Central memory CD8-positive, alpha-beta T cell (primary cell): ENCODE data around the gene RNF223.
A peak's percentile ranks its signal among the peaks of the same experiment; 100 is the strongest.

Experiments used
- ATAC-seq: fragments of 150-1000 bp; cut with Tn5 transposase; replicated peaks from 2 replicates; pipeline ENCODE4 v1.10.0; 2022; ENCODE audit warnings: mild to moderate bottlenecking, moderate FRiP score, moderate number of reproducible peaks; ENCODE audit not compliant: poor library complexity, severe bottlenecking; ENCODE audit errors: extremely low read depth
- DNase-seq, 2 donors: peaks; one replicate each; pipeline ENCODE4 v3.0.0; 2021; ENCODE audit warnings: low spot score in 2 of 2
- H3K27ac Mint-ChIP-seq: one replicate; pipeline ENCODE4 v1.8.0; 2022; ENCODE audit warnings: low read depth, mild to moderate bottlenecking, moderate library complexity, mixed read lengths
- H3K27me3 Mint-ChIP-seq: one replicate; pipeline ENCODE4 v1.8.0; 2022; ENCODE audit warnings: mixed read lengths
- H3K36me3 Mint-ChIP-seq: one replicate; pipeline ENCODE4 v1.8.0; 2022; ENCODE audit warnings: mild to moderate bottlenecking, moderate library complexity, mixed read lengths; ENCODE audit not compliant: insufficient read depth
- H3K4me1 Mint-ChIP-seq: one replicate; pipeline ENCODE4 v1.8.0; 2022; ENCODE audit warnings: mixed read lengths
- H3K4me3 Mint-ChIP-seq: one replicate; pipeline ENCODE4 v1.8.0; 2022; ENCODE audit warnings: mild to moderate bottlenecking, moderate library complexity, mixed read lengths
- H3K9me3 Mint-ChIP-seq: one replicate; pipeline ENCODE4 v1.8.0; 2022; ENCODE audit warnings: mixed read lengths

Gene RNF223

DNA sequence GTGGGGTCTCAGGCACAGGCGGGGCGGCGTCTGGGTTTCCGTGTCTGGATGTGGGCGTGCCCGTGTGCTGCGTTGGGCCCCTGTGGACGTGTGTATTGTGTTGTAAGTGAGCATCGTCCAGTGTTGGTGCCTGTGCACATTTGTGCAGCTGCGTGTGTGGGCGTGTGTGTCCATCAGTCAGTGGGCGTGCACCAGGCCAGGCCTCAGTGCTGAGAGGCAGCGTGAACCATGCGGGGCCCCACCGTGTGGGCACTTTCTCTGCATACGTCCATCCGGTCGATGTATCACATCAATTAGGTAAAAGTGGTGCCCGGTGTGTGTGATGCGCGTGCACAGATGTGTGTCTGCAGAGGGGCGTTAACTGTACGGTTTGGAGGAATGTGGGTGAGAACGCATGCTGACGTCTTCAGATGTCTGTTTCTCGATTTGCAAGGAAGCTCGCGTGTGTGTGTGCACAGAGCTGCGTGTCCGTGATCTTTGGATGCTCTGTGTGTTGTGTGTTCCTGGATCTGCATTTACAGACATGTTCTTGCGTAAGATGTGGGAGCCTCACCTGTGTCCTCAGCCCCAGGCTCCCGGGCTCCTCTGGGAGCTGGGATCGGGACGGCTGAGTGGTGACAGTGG is 29.5 kb downstream of the RNF223 start:
- Mint-ChIP-seq H3K36me3 (peaks cover 4% of the 10 kb centered on the region), H3K4me1 (peaks cover 5% of the 10 kb centered on the region), H3K27ac (peak overlapping the region; percentile 70), H3K9me3 (peaks cover 4% of the 10 kb centered on the region), H3K27me3 (no peaks in the 10 kb centered on the region), H3K4me3 (no peak overlapping the region)
- ATAC-seq = no peak
- no peak for DNase-seq

DNA sequence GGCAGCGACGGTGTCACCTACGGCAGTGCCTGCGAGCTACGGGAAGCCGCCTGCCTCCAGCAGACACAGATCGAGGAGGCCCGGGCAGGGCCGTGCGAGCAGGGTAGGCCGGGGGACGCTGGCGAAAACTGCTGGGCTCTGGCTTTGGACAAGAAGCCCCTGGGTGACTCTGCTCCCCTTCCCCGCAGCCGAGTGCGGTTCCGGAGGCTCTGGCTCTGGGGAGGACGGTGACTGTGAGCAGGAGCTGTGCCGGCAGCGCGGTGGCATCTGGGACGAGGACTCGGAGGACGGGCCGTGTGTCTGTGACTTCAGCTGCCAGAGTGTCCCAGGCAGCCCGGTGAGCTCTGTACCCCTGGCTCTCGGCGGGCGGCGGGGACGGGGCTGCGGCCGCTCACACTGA is 30.2 kb downstream of the RNF223 start:
- ATAC-seq (no peak), DNase-seq (no peak)
- Mint-ChIP-seq H3K27ac (no peak overlapping the region), H3K9me3 (peaks cover 4% of the 10 kb centered on the region), H3K36me3 (peaks cover 4% of the 10 kb centered on the region), H3K27me3 (peaks cover 3% of the 10 kb centered on the region), H3K4me1 (peaks cover 10% of the 10 kb centered on the region), H3K4me3 (no peak overlapping the region)

DNA sequence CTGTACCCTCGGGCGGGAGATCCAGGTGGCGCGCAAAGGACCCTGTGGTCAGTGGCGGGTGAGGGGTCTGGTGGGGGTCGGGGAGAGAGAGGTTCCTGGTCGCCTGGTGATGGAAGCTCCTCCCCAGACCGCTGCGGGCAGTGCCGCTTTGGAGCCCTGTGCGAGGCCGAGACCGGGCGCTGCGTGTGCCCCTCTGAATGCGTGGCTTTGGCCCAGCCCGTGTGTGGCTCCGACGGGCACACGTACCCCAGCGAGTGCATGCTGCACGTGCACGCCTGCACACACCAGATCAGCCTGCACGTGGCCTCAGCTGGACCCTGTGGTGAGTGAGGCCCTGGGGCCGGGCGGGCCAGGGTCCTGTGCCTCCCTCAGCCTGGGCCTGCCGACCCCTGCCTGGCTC is 30.7 kb downstream of the RNF223 start:
- H3K27ac Mint-ChIP-seq = peak overlapping the region; percentile 84

DNA sequence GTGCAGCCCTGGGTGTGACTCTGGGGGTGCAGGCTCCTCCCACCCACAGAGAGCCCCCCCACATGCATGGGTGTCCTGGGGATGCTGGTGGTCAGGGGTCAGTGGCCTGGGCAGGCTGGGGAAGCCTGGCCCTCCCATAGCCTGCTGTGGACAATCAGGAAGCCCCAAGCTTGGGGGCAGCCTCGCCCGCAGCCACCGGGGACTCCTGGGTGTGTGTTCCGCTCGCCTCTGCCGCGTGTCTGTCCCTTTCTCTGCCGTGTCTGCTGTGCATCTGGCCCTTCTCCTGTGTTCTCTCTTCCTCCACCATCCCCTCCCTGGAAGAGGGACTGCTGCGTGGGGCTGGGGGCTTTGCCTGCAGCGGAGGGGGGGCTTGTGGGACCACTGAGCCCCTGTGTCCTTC is 31.3 kb downstream of the RNF223 start:
- Mint-ChIP-seq H3K9me3 (peaks cover 4% of the 10 kb centered on the region), H3K27ac (peak overlapping the region; percentile 84), H3K27me3 (peaks cover 14% of the 10 kb centered on the region), H3K36me3 (peaks cover 3% of the 10 kb centered on the region), H3K4me1 (peaks cover 16% of the 10 kb centered on the region), H3K4me3 (peak overlapping the region; percentile 58)
- no peak for ATAC-seq
- DNase-seq = no peak

More for the DNA sequence above, 30.7 kb downstream of the RNF223 start:
- Mint-ChIP-seq H3K4me1 (peaks cover 15% of the 10 kb centered on the region), H3K27me3 (peaks cover 8% of the 10 kb centered on the region), H3K36me3 (peaks cover 3% of the 10 kb centered on the region), H3K4me3 (peak overlapping the region; percentile 58), H3K9me3 (peaks cover 4% of the 10 kb centered on the region)
- ATAC-seq = no peak
- DNase-seq = no peak

DNA sequence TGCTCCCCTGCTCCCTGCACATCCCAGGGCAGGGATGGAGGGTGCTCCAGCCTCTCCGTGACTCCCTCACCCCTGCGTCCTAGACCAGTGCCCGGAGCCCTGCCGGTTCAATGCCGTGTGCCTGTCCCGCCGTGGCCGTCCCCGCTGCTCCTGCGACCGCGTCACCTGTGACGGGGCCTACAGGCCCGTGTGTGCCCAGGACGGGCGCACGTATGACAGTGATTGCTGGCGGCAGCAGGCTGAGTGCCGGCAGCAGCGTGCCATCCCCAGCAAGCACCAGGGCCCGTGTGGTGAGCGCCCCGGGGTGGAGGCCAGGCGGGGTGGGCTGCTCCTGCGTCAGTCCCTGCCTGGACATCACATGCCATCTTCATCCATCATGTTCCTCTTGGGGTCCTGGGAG is 32.2 kb downstream of the RNF223 start:
- Mint-ChIP-seq H3K9me3 (peaks cover 4% of the 10 kb centered on the region), H3K36me3 (peaks cover 1% of the 10 kb centered on the region), H3K4me1 (peaks cover 16% of the 10 kb centered on the region), H3K4me3 (no peak overlapping the region), H3K27ac (no peak overlapping the region), H3K27me3 (peaks cover 17% of the 10 kb centered on the region)
- no peak for ATAC-seq
- no peak for DNase-seq

DNA sequence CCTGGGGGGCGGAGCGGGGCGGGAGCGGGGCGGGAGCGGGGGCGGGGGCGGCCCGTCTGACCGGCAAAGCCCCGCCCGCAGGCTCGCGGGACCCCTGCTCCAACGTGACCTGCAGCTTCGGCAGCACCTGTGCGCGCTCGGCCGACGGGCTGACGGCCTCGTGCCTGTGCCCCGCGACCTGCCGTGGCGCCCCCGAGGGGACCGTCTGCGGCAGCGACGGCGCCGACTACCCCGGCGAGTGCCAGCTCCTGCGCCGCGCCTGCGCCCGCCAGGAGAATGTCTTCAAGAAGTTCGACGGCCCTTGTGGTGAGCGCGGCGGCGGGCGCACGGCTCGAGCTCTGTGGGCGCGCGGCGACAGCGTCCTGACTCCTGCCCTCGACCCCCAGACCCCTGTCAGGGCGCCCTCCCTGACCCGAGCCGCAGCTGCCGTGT is 33.0 kb downstream of the RNF223 start:
- H3K4me3 Mint-ChIP-seq = peak overlapping the region; percentile 20

DNA sequence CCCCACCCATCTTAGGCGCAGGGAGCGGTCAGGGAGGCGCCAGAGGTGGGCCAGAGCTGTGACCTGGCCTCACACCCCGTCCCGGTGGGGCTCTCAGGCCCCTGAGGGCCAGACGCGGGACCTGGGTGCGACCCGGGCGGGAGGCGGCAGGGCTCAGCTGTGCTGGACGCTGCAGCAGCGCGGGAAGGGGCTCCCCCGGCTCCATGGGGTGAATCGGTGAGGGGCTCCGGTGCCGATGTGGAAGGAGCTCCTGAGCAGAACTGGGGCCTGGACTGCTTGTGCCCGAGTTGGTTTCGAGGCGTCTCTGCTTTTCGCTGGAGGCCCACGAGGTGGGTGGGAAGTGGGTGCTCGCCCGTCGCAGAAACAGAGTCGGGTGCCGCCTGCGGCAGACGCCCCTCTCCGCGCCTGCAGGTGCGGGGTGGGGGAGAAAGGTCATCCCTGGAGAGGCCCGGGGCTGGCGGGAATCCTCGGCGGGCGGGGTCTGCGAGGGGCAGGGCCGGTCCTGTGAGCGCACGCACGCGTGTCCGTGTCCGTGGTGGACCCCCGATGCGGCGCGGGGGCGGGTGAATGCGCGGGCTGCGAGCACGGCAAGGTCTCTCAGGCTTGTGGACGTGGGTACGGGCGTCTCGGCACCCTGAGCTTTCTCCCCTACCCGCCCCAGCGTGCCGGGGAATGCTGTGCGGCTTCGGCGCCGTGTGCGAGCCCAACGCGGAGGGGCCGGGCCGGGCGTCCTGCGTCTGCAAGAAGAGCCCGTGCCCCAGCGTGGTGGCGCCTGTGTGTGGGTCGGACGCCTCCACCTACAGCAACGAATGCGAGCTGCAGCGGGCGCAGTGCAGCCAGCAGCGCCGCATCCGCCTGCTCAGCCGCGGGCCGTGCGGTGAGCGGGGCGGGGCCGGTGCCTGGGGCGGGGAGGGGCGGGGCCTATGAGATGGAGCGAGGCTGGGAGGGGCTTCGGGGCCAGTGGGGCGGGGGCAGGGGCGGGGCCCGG is 33.8 kb downstream of the RNF223 start:
- peaks cover 16% of the 10 kb centered on the region for H3K4me1 Mint-ChIP-seq
- peaks cover 4% of the 10 kb centered on the region for H3K9me3 Mint-ChIP-seq
- H3K27ac Mint-ChIP-seq = peak overlapping the region; percentile 58
- peaks cover 1% of the 10 kb centered on the region for H3K36me3 Mint-ChIP-seq
- peak overlapping the region; percentile 65 for H3K4me3 Mint-ChIP-seq
- peak; percentile 51 to 63 for DNase-seq
- peaks cover 32% of the 10 kb centered on the region for H3K27me3 Mint-ChIP-seq
- peak; percentile 94 for ATAC-seq

More for the DNA sequence above, 33.0 kb downstream of the RNF223 start:
- Mint-ChIP-seq H3K36me3 (peaks cover 1% of the 10 kb centered on the region), H3K27me3 (peaks cover 24% of the 10 kb centered on the region), H3K9me3 (peaks cover 4% of the 10 kb centered on the region), H3K4me1 (peaks cover 16% of the 10 kb centered on the region), H3K27ac (no peak overlapping the region)
- ATAC-seq (no peak), DNase-seq (no peak)

DNA sequence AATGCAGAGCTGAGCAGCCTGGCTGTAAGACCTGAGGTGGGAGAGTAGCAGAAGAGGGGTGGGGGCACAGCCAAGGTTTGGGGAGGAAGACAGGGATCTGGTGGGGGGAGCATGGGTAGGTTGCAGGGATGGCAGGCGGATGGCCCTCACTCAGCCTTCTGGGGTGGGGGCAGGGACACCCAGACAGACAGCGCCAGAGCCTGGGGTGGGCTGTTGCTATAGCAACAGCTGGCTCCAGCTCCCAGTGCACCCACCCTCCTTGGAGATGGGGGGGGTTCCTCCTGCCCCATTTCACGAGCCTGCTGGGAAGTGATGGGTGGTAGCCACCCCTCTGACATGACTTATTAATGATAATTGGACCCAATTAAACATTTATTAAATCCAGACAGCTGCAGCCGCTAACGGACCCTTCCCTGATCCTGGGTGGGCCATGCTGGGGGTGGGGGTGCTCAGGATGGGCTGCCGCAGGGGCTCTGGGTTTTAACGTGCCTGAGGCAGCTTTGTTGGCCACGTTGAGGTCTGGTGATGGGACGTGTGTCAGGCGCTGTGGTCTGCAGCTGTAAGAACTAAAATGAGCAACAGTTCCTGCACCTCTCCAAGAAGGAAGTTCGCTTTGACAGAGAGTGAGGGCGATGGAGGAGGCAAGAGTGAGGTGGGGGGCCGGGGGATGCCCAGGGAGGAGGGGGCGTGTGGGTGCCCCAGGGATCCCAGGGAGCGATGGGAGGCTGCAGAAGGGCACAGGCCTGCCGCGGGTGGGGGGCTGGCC is 34.8 kb downstream of the RNF223 start:
- H3K4me1 Mint-ChIP-seq = peaks cover 16% of the 10 kb centered on the region

DNA sequence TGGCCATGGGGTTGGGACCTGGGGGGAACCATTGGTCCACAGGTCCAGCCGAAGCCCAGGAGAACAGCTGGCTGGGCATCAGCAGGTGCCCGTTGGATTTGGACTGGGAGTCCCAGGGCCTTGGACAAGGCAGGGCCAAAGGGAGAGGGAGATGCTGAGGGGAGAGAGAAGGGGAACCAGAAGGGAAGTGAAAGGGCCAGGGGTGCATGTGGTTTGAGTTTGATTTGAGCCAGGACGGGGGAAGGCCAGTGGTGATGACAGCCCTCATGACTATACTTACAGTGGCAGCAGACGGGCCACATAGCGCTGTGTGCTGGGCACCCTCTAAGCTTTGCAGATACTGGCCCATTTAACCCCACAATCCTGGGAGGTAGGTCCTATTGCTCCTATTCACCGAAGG is 35.4 kb downstream of the RNF223 start:
- peaks cover 1% of the 10 kb centered on the region for H3K36me3 Mint-ChIP-seq
- H3K4me1 Mint-ChIP-seq = peaks cover 16% of the 10 kb centered on the region
- peak overlapping the region; percentile 23 for H3K4me3 Mint-ChIP-seq
- no peak for ATAC-seq
- H3K9me3 Mint-ChIP-seq = peaks cover 4% of the 10 kb centered on the region
- H3K27me3 Mint-ChIP-seq = peaks cover 35% of the 10 kb centered on the region
- no peak overlapping the region for H3K27ac Mint-ChIP-seq
- DNase-seq = no peak

More for the DNA sequence above, 34.8 kb downstream of the RNF223 start:
- Mint-ChIP-seq H3K36me3 (peaks cover 1% of the 10 kb centered on the region), H3K27ac (peak overlapping the region; percentile 58), H3K27me3 (peaks cover 35% of the 10 kb centered on the region), H3K4me3 (peak overlapping the region; percentile 65), H3K9me3 (peaks cover 4% of the 10 kb centered on the region)
- DNase-seq = no peak
- no peak for ATAC-seq

DNA sequence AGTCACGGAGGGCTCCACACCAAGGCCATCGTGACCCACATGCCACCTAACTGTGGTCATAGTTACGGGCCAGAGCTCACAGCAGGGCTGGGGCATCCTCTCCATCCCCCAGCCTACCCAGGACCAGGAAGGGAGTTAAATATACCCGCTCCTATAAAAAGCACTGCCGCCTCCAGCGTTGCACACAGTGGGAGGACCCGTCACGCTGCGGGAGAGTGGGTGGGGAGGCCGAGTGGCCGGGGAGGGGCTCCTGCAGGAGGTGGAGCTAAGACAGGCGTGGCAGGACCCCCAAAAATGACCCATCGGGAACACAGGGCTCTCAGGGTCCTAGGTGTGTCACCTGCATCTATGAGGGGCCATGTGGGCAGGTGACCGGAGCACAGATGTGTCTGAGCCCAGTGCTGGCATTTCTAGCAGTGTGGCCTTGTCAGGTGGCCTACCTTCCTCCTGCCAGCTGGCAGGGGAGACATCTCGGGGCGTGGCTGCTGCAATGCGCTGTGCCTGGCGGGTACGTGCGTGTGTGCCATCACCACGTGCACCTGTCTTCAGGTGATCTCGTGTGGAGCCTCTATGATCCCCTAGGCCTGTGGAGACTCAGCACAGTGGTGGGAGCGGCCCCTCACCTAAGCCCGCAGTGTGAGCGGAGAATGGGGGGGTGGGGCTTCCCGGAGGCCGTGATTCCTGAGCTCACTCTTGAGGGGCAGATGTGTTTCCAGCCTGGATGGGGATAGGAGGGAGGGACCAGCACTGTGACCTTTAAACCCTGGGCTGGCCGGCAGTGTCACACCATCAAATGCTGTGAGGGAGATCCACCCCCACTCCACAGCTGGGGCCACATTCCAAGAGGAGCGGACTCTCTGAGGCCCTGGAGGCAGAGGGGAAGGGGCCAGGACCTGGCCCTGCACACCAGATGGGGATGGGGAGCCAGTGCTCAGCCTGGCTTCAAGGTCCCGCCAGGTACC is 36.5 kb downstream of the RNF223 start:
- H3K4me1 Mint-ChIP-seq = peaks cover 16% of the 10 kb centered on the region
- H3K36me3 Mint-ChIP-seq = no peaks in the 10 kb centered on the region
- no peaks in the 10 kb centered on the region for H3K9me3 Mint-ChIP-seq
- H3K27ac Mint-ChIP-seq = no peak overlapping the region
- ATAC-seq (no peak), DNase-seq (no peak)
- H3K27me3 Mint-ChIP-seq = peaks cover 36% of the 10 kb centered on the region
- H3K4me3 Mint-ChIP-seq = no peak overlapping the region

DNA sequence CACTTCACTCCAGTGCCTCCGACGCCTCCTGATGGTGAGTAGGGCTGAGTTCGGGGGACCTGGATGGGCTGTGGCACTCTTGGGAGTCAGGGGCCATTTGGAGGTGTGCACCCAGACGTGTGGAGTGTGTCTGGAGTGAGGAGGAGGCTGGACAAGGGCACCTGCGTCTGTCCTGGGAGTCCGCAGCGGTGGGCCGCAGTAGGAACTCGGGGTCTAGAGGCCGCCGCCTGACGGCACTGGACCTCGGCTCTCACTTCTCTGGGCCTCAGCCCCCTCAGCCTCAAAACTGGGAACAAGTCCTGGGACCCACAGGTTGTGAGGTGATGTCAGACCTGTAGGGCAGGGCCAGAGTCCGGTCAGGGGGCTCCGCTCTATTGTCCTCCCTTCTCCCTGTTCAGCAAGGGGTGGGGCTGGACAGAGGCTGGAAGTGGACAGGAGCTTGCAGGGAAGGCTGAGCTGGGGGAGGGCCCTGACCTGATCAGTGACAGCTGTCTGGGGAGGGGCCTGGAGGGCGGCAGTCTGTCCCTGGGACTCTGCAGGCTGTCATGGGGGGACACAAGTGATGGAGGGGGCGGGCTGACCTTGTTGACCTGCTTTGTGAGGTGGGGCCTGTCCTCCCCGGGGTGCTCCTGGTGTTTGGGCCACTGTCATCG is 38.7 kb downstream of the RNF223 start:
- no peak overlapping the region for H3K4me3 Mint-ChIP-seq
- no peak overlapping the region for H3K27ac Mint-ChIP-seq

More for the DNA sequence above, 38.7 kb downstream of the RNF223 start:
- peaks cover 2% of the 10 kb centered on the region for H3K36me3 Mint-ChIP-seq
- H3K27me3 Mint-ChIP-seq = peaks cover 47% of the 10 kb centered on the region
- DNase-seq (no peak), ATAC-seq (no peak)
- peaks cover 24% of the 10 kb centered on the region for H3K4me1 Mint-ChIP-seq
- H3K9me3 Mint-ChIP-seq = no peaks in the 10 kb centered on the region
